Caco-2 (cell line): Measurements from ENCODE around the gene MRGPRD. TPM values are rescaled to one million over a fixed set of nuclear protein-coding genes. Genes with fewer than 3 reads are reported as not detected.

Experiments
- BruUV-seq: library from RNA; stranded (reverse); fragments of 400-500 nt; replicated peaks from 2 replicates; lab custom pipeline; 2021; lab: Mats Ljungman, UMichigan
- CTCF ChIA-PET: fragments of 300-600 bp; sonication (Branson Sonifier 250); formaldehyde crosslinking; loops from one replicate; lab custom pipeline; 2022; ENCODE audit warnings: antibody characterized with exemption; lab: Charles Lee
- POLR2A ChIA-PET: fragments of 300-600 bp; sonication (Branson Sonifier 250); formaldehyde crosslinking; loops from one replicate; lab custom pipeline; 2022; ENCODE audit warnings: antibody characterized with exemption; lab: Charles Lee
- DNase-seq, 2 experiments: peaks; one replicate each; pipeline versions ENCODE4 v3.0.0 to v3.0.0-alpha.2; 2020 to 2022
- H3K27me3 ChIP-seq: replicated peaks from 2 replicates; pipeline ENCODE4 v1.6.0; 2011; ENCODE audit warnings: low read length; ENCODE audit not compliant: control insufficient read depth, insufficient read depth
- H3K36me3 ChIP-seq: 2 replicates; pipeline ENCODE4 v1.5.1; 2011; ENCODE audit warnings: low read length; ENCODE audit not compliant: control insufficient read depth, insufficient read depth
- H3K4me1 ChIP-seq: fragments of 250-450 bp; sonication (Bioruptor Pico); 2 replicates; pipeline ENCODE4 v1.5.1; 2020; ENCODE audit warnings: mild to moderate bottlenecking
- H3K4me3 ChIP-seq: 2 replicates; pipeline ENCODE4 v1.5.1; 2011; ENCODE audit warnings: low read depth, mild to moderate bottlenecking, control low read depth, low read length
- H3K9me3 ChIP-seq: fragments of 250-450 bp; sonication (Bioruptor Pico); 2 replicates; pipeline ENCODE4 v1.5.1; 2020; ENCODE audit warnings: mild to moderate bottlenecking, moderate library complexity
- H3K27ac Mint-ChIP-seq: one replicate; pipeline ENCODE4 v1.8.0; 2022; ENCODE audit warnings: mixed read lengths; ENCODE audit not compliant: unreplicated experiment
- H3K27me3 Mint-ChIP-seq: one replicate; pipeline ENCODE4 v1.8.0; 2022; ENCODE audit warnings: mixed read lengths; ENCODE audit not compliant: insufficient read depth, unreplicated experiment
- H3K36me3 Mint-ChIP-seq: one replicate; pipeline ENCODE4 v1.8.0; 2022; ENCODE audit warnings: mild to moderate bottlenecking, mixed read lengths; ENCODE audit not compliant: insufficient read depth, unreplicated experiment
- H3K4me1 Mint-ChIP-seq: one replicate; pipeline ENCODE4 v1.8.0; 2022; ENCODE audit warnings: low read depth, mixed read lengths; ENCODE audit not compliant: unreplicated experiment
- H3K4me3 Mint-ChIP-seq: one replicate; pipeline ENCODE4 v1.8.0; 2022; ENCODE audit warnings: mild to moderate bottlenecking, moderate library complexity, mixed read lengths; ENCODE audit not compliant: unreplicated experiment
- H3K9me3 Mint-ChIP-seq: one replicate; pipeline ENCODE4 v1.8.0; 2022; ENCODE audit warnings: mixed read lengths; ENCODE audit not compliant: unreplicated experiment
- CTCF ChIP-seq, 2 experiments: fragments of 200-600 bp in 1 of 2; IDR thresholded peaks; 1 replicate in 1 of 2; 2 replicates in 1 of 2; pipeline versions ENCODE4 v1.5.1 to v1.8.0; 2011 to 2022; ENCODE audit warnings: antibody characterized with exemption in 1 of 2, control low read depth in 1 of 2, inconsistent platforms in 1 of 2, low read depth in 1 of 2, low read length in 1 of 2, mild to moderate bottlenecking in 1 of 2, moderate library complexity in 1 of 2; ENCODE audit not compliant: insufficient read depth in 1 of 2, severe bottlenecking in 1 of 2, unreplicated experiment in 1 of 2
- intact Hi-C: fragments of 100-400 bp; cut with micrococcal nuclease; formaldehyde crosslinking; loops from one replicate; pipeline ENCODE4 v1.10.0; 2022; ENCODE audit not compliant: unreplicated experiment
- total RNA-seq: library from RNA; stranded (reverse); gene quantifications from 2 replicates; pipeline ENCODE4 v1.2.3, GENCODE V29; 2022

MRGPRD gene
- total RNA-seq, 1 experiment from 2014 or later = not detected

- POLR2A ChIA-PET = no interaction called here
- H3K4me3 Mint-ChIP-seq = no peak overlapping the region
- TF ChIP-seq CTCF (IDR thresholded peaks at IDR 0.05; ENCODE audit: insufficient read depth in 1 of 2, low read depth in 1 of 2, low read length in 1 of 2, severe bottlenecking in 1 of 2, unreplicated experiment in 1 of 2) = no peak
- H3K36me3 Mint-ChIP-seq = no peaks in the 10 kb centered on the region
- H3K27me3 ChIP-seq = no peaks in the 10 kb centered on the region
- no peak overlapping the region for H3K4me3 ChIP-seq
- no TSS peak for BruUV-seq
- H3K9me3 ChIP-seq = peaks cover 13% of the 10 kb centered on the region
- no peaks in the 10 kb centered on the region for H3K4me1 ChIP-seq
- no peak overlapping the region for H3K27ac Mint-ChIP-seq
- peak in 1 of 2 experiments; percentile 24 for DNase-seq
- intact Hi-C loops = no loop called here
- CTCF ChIA-PET = no interaction called here
- no peaks in the 10 kb centered on the region for H3K27me3 Mint-ChIP-seq
- no peaks in the 10 kb centered on the region for H3K4me1 Mint-ChIP-seq
- H3K9me3 Mint-ChIP-seq = peaks cover 19% of the 10 kb centered on the region
- no peaks in the 10 kb centered on the region for H3K36me3 ChIP-seq
Observed at GRCh38 chr11:68983801-68984200, 3.0 kb upstream of the MRGPRD start.

GRCh38 chr11:68982134-68982533, 1.3 kb upstream of the MRGPRD start:
- DNase-seq = no peak
- Histone ChIP-seq H3K4me3 (no peak overlapping the region), H3K9me3 (peaks cover 10% of the 10 kb centered on the region), H3K36me3 (no peaks in the 10 kb centered on the region), H3K4me1 (no peaks in the 10 kb centered on the region), H3K27me3 (no peaks in the 10 kb centered on the region)
- no peaks in the 10 kb centered on the region for H3K4me1 Mint-ChIP-seq
- POLR2A ChIA-PET = no interaction called here
- intact Hi-C loops = no loop called here
- BruUV-seq = no TSS peak
- H3K36me3 Mint-ChIP-seq = no peaks in the 10 kb centered on the region
- CTCF ChIA-PET = no interaction called here
- peaks cover 19% of the 10 kb centered on the region for H3K9me3 Mint-ChIP-seq
- TF ChIP-seq CTCF (IDR thresholded peaks at IDR 0.05; ENCODE audit: insufficient read depth in 1 of 2, low read depth in 1 of 2, low read length in 1 of 2, severe bottlenecking in 1 of 2, unreplicated experiment in 1 of 2) = no peak
- H3K27me3 Mint-ChIP-seq = no peaks in the 10 kb centered on the region
- H3K27ac Mint-ChIP-seq = no peak overlapping the region
- H3K4me3 Mint-ChIP-seq = no peak overlapping the region

GRCh38 chr11:68979931-68980775, 633 bp downstream of the MRGPRD start:
- no peaks in the 10 kb centered on the region for H3K27me3 ChIP-seq
- no peak overlapping the region for H3K4me3 ChIP-seq
- no peaks in the 10 kb centered on the region for H3K36me3 ChIP-seq
- CTCF ChIA-PET = no interaction called here
- H3K27me3 Mint-ChIP-seq = no peaks in the 10 kb centered on the region
- no peaks in the 10 kb centered on the region for H3K4me1 Mint-ChIP-seq
- H3K9me3 ChIP-seq = 0 out of 2 replicates have a peak, but pooled peaks cover 1% of the 10 kb centered on the region
- H3K4me3 Mint-ChIP-seq = no peak overlapping the region
- H3K27ac Mint-ChIP-seq = no peak overlapping the region
- H3K4me1 ChIP-seq = no peaks in the 10 kb centered on the region
- H3K9me3 Mint-ChIP-seq = peaks cover 6% of the 10 kb centered on the region
- H3K36me3 Mint-ChIP-seq = no peaks in the 10 kb centered on the region
- DNase-seq = peak in 1 of 2 experiments; percentile 37
- BruUV-seq = no TSS peak
- intact Hi-C loops = no loop called here
- TF ChIP-seq CTCF (IDR thresholded peaks at IDR 0.05; ENCODE audit: insufficient read depth in 1 of 2, low read depth in 1 of 2, low read length in 1 of 2, severe bottlenecking in 1 of 2, unreplicated experiment in 1 of 2) = no peak
- POLR2A ChIA-PET = interaction anchor here (1.1 kb wide), 1 partner anchor 42 kb away, joined by 3 read pairs; no protein-coding TSS in a partner anchor
